BJ (cell line): ENCODE results near the gene ARID5B. TPM values are rescaled to one million over a fixed set of nuclear protein-coding genes. Genes with fewer than 3 reads are reported as not detected.

Experiments used
- CTCF ChIA-PET: fragments of 350-600 bp; formaldehyde crosslinking; extraction: SDS; loops from one replicate; lab custom pipeline; 2021; ENCODE audit warnings: antibody characterized with exemption, inconsistent platforms; lab: Yijun Ruan, JAX
- POLR2A ChIA-PET: fragments of 300-600 bp; sonication (Branson Sonifier 250); formaldehyde crosslinking; extraction: SDS; loops from one replicate; lab custom pipeline; 2021; ENCODE audit warnings: antibody characterized with exemption; lab: Charles Lee
- DNase-seq: peaks from one replicate; pipeline ENCODE4 v3.0.0-alpha.2; 2011; ENCODE audit warnings: low read depth
- H3K27me3 ChIP-seq: 2 replicates; pipeline ENCODE4 v1.6.0; 2011; ENCODE audit warnings: low read length; ENCODE audit not compliant: control insufficient read depth, insufficient read depth
- H3K36me3 ChIP-seq: 2 replicates; pipeline ENCODE4 v1.5.1; 2011; ENCODE audit warnings: low read length; ENCODE audit not compliant: control insufficient read depth, insufficient read depth
- H3K4me3 ChIP-seq: 2 replicates; pipeline ENCODE4 v1.5.1; 2011; ENCODE audit warnings: low read depth, mild to moderate bottlenecking, control low read depth, low read length
- polyA plus RNA-seq: library from polyadenylated mRNA; depleted of rRNA; stranded (reverse); fragments of >200 nt; gene quantifications from 2 replicates; pipeline ENCODE4 v1.2.3, GENCODE V29; 2011
- TF ChIP-seq, protein P1 (sequence below): IDR thresholded peaks from 2 replicates; pipeline ENCODE4 v1.5.1; 2011; ENCODE audit warnings: low read depth, mild to moderate bottlenecking, control low read depth, inconsistent platforms, low read length, moderate library complexity; ENCODE audit not compliant: insufficient read depth

ARID5B gene
- polyA plus RNA-seq, 1 experiment = 73.8 TPM

- TF ChIP-seq, protein P1, sequence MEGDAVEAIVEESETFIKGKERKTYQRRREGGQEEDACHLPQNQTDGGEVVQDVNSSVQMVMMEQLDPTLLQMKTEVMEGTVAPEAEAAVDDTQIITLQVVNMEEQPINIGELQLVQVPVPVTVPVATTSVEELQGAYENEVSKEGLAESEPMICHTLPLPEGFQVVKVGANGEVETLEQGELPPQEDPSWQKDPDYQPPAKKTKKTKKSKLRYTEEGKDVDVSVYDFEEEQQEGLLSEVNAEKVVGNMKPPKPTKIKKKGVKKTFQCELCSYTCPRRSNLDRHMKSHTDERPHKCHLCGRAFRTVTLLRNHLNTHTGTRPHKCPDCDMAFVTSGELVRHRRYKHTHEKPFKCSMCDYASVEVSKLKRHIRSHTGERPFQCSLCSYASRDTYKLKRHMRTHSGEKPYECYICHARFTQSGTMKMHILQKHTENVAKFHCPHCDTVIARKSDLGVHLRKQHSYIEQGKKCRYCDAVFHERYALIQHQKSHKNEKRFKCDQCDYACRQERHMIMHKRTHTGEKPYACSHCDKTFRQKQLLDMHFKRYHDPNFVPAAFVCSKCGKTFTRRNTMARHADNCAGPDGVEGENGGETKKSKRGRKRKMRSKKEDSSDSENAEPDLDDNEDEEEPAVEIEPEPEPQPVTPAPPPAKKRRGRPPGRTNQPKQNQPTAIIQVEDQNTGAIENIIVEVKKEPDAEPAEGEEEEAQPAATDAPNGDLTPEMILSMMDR = no peak
- CTCF ChIA-PET = interaction anchor here (0.6 to 2.3 kb wide), 3 partner anchors 54 to 153 kb away, joined by 3 to 6 read pairs (median 4); no protein-coding TSS in a partner anchor
- no peak overlapping the region for H3K4me3 ChIP-seq
- H3K36me3 ChIP-seq = peaks cover 29% of the 10 kb centered on the region
- DNase-seq = no peak
- POLR2A ChIA-PET = no interaction called here
- no peaks in the 10 kb centered on the region for H3K27me3 ChIP-seq
Measured at GRCh38 chr10:62092301-62093030, 191.0 kb downstream of the ARID5B start.

DNA sequence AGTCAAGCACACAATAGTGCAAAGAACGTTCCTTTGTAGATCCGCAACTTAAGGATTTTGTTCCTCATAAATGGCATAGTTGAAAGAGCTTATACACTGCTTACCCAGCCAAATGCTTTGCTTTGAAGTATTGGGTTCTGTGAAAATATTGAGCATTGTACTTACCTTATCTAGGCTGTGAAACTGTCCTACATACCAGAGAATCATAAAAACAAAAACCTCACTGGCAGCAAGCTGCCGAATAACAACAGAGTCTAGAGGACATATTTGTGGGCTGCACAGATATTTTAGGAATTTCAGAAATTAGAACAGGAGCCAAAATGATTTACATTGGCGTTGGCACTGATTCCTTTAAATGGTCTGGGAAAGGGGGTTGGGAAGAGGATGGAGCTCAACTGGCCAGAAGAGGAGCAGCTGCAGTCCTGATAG lies 192.4 kb downstream of the ARID5B start:
- peaks cover 26% of the 10 kb centered on the region for H3K36me3 ChIP-seq
- no peaks in the 10 kb centered on the region for H3K27me3 ChIP-seq
- ChIA-PET POLR2A (interaction anchor here (0.6 kb wide), 1 partner anchor 99 kb away, joined by 3 read pairs; no protein-coding TSS in a partner anchor), CTCF (interaction anchor here (0.7 to 1.6 kb wide), 4 partner anchors 55 to 197 kb away, joined by 3 to 5 read pairs (median 4); no protein-coding TSS in a partner anchor)
- TF ChIP-seq, protein P1 = no peak
- H3K4me3 ChIP-seq = no peak overlapping the region
- peak; percentile 51 for DNase-seq

DNA sequence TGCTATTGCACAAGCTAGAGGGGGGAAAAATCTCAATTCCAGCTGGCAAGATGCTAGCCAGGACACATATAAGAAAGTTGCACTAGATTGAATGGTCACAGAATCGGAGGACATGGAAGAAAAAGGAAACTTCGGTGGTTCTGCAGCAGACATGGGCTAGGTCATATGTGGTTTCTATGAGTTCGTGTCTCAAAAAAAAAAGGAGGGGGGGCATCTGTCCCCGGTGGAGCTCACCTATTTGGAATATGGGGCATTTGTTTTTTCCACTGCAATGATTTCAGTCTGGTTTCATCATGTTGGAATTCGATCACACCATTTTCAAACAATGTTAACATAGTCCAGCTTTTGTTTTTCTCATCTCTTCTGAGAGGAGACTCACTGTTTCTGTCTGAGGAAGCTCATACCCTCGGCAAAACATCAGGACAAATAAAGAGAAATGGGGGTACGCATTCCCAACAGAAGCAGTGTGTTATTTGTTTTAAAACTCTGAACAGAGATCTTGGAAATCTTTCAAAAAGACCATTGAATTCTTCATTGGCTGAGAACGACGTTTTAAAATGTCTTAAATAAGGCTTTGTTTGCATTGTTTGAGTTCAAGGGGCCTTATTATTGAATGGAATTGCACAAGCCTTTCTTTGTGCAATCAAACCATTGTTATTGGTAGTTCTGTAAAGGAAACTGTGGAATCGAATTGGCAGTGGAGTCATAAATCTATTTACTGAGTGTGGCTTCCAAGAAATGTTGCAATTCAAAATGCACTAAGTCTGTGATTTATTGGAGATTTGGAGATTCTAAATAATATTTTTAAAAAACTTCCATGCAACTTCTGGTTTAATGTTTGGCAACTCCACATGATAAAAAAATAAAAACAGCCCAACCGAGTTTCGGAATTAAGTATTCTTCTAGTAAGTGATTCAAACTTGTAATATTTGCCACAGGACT lies 194.0 kb downstream of the ARID5B start:
- peaks cover 23% of the 10 kb centered on the region for H3K36me3 ChIP-seq
- ChIA-PET POLR2A (no interaction called here), CTCF (no interaction called here)
- no peaks in the 10 kb centered on the region for H3K27me3 ChIP-seq
- TF ChIP-seq, protein P1 = no peak
- no peak for DNase-seq
- H3K4me3 ChIP-seq = no peak overlapping the region

GRCh38 chr10:62096256-62096933 lies 194.9 kb downstream of the ARID5B start:
- H3K27me3 ChIP-seq = no peaks in the 10 kb centered on the region
- POLR2A ChIA-PET = no interaction called here
- CTCF ChIA-PET = no interaction called here
- H3K36me3 ChIP-seq = peaks cover 16% of the 10 kb centered on the region
- H3K4me3 ChIP-seq = no peak overlapping the region
- no peak for DNase-seq
- TF ChIP-seq, protein P1 = no peak
